ENCODE measurements around the gene CTF1. TPM values are rescaled to one million over a fixed set of nuclear protein-coding genes. Genes with fewer than 3 reads are reported as not detected.

CTF1 gene
- total RNA-seq, result 0.56 and 0.62 TPM in 2 replicates

DNA sequence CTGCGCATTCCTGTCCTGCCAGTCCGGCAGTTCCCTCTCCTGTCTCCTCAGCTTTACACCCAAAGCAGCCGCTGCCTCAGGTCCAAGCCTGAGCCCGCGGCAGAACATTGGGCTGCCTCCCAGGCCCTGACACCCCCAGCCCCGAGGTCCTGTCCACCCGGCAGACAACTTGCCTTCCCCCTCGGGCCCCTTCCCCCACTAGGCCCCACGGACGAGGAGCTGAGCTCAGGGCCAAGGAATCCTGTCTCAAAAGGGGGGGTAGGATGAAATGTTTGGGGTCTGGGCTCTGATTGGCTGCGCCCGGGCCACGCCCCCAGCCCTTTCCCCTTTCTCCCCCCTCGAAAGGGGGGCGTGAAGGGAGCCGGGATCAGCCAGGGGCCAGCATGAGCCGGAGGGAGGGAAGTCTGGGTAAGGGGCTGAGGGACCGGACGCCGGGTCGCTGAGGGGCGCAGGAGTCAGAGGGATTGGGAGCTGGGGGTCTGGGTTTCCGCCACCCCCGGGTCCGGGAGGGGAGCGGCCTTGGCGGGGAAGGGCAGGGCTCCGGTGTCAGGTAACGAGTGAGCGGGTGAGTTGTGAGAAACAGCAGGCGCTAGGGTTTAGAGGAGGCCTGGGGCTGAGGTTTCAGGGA, at the start of gene CTF1:
Gene CTF1, plus strand, starts transcription at position 354 of the 628 bp plus-strand sequence. Its CDS starts 30 bp downstream, at position 384.
- intact Hi-C loops (cut with micrococcal nuclease), result loop anchor here (2.0 kb wide), 1 partner anchor 178 kb away; the partner anchor contains the start of genes ZNF646 and ZNF668
- ATAC-seq (ENCODE audit: low read depth) (no peak), DNase-seq (peak; percentile 38)
- CTCF ChIA-PET, result interaction anchor here (2.2 kb wide), 1 partner anchor 52 kb away, joined by 11 read pairs; no protein-coding TSS in a partner anchor
- Mint-ChIP-seq H3K4me3 (peak within 1 kb of the TSS; percentile 84), H3K27ac (peak within 1 kb of the TSS; percentile 88), H3K36me3 (ENCODE audit: low read depth) (peaks cover 3% of the 10 kb centered on the region), H3K27me3 (no peaks in the 10 kb centered on the region), H3K4me1 (peaks cover 50% of the 10 kb centered on the region), H3K9me3 (no peaks in the 10 kb centered on the region)
- no peak for TF ChIP-seq CTCF (IDR thresholded peaks at IDR 0.05)
- POLR2A ChIA-PET, result interaction anchor here (0.6 to 4.5 kb wide), 8 partner anchors 12 to 1169 kb away, joined by 3 to 43 read pairs (median 4); partner anchors contain the start of gene VKORC1

GRCh38 chr16:30846649-30847402, 49.6 kb upstream of the CTF1 start:
- no peak overlapping the region for H3K4me3 Mint-ChIP-seq
- intact Hi-C loops (cut with micrococcal nuclease), result loop anchor here (10.0 kb wide), 1 partner anchor 1018 kb away; no protein-coding TSS in a partner anchor
- no peaks in the 10 kb centered on the region for H3K9me3 Mint-ChIP-seq
- no peak overlapping the region for H3K27ac Mint-ChIP-seq
- no peaks in the 10 kb centered on the region for H3K27me3 Mint-ChIP-seq
- ChIA-PET POLR2A (interaction anchor here (0.9 to 3.2 kb wide), 5 partner anchors 28 to 76 kb away, joined by 3 to 48 read pairs (median 3); no protein-coding TSS in a partner anchor), CTCF (interaction anchor here (3.5 to 5.6 kb wide), 4 partner anchors 32 to 95 kb away, joined by 17 to 96 read pairs (median 40); no protein-coding TSS in a partner anchor)
- H3K36me3 Mint-ChIP-seq (ENCODE audit: low read depth), result no peaks in the 10 kb centered on the region
- TF ChIP-seq CTCF (IDR thresholded peaks at IDR 0.05), result no peak
- no peak for ATAC-seq (ENCODE audit: low read depth)
- H3K4me1 Mint-ChIP-seq, result peaks cover 11% of the 10 kb centered on the region
- no peak for DNase-seq

DNA sequence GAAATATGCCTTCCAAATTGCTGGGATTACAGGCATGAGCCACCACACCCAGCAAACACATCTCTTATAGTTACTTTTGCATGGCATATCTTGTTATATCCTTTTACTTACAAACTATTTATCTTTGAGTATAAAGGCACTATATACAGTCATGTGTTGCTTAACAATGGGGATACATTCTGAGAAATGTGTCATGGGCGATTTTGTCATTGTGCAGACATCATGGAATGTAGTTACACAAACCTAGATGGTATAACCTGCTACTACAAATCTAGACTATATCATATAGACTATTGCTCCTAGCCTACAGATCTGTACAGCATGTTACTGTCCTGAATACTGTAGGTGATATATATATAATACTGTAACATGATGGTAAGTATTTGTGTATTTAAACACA, 46.2 kb upstream of the CTF1 start:
- DNase-seq (no peak), ATAC-seq (ENCODE audit: low read depth) (no peak)
- Mint-ChIP-seq H3K27ac (no peak overlapping the region), H3K4me3 (no peak overlapping the region), H3K27me3 (no peaks in the 10 kb centered on the region), H3K4me1 (peaks cover under 1% of the 10 kb centered on the region), H3K9me3 (no peaks in the 10 kb centered on the region), H3K36me3 (ENCODE audit: low read depth) (peaks cover 3% of the 10 kb centered on the region)
- TF ChIP-seq CTCF (IDR thresholded peaks at IDR 0.05), result no peak
- intact Hi-C loops (cut with micrococcal nuclease), result no loop called here
- POLR2A ChIA-PET, result no interaction called here
- CTCF ChIA-PET, result no interaction called here

GRCh38 chr16:30853758-30854157, 42.7 kb upstream of the CTF1 start:
- H3K27me3 Mint-ChIP-seq, result no peaks in the 10 kb centered on the region
- H3K9me3 Mint-ChIP-seq, result no peaks in the 10 kb centered on the region
- no peak overlapping the region for H3K4me3 Mint-ChIP-seq
- intact Hi-C loops (cut with micrococcal nuclease), result no loop called here
- no peaks in the 10 kb centered on the region for H3K4me1 Mint-ChIP-seq
- ChIA-PET POLR2A (no interaction called here), CTCF (no interaction called here)
- DNase-seq (no peak), ATAC-seq (ENCODE audit: low read depth) (no peak)
- no peak for TF ChIP-seq CTCF (IDR thresholded peaks at IDR 0.05)
- peaks cover 3% of the 10 kb centered on the region for H3K36me3 Mint-ChIP-seq (ENCODE audit: low read depth)
- H3K27ac Mint-ChIP-seq, result no peak overlapping the region

DNA sequence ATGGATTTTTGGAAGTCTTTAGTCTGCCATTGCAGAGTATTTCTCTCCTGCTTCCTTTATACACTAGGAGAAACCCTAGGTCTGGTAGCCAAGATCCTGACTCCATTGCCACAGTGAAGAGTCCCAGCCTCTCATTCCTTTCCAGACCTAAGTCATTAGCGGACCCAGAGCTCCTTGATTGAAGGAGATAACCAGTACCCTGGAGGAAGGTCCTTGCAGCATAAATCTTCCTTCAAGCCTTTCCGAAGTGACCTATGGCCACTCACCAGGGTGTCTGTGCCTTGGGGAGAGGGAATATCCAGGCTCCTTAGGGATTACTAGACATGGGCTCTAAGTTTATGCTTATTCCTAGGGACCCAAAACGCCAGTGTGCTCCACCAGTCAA, 38.3 kb upstream of the CTF1 start:
- Mint-ChIP-seq H3K9me3 (no peaks in the 10 kb centered on the region), H3K27ac (no peak overlapping the region), H3K4me1 (no peaks in the 10 kb centered on the region), H3K36me3 (ENCODE audit: low read depth) (peaks cover 3% of the 10 kb centered on the region), H3K27me3 (no peaks in the 10 kb centered on the region), H3K4me3 (no peak overlapping the region)
- TF ChIP-seq CTCF (IDR thresholded peaks at IDR 0.05), result no peak
- DNase-seq (no peak), ATAC-seq (ENCODE audit: low read depth) (no peak)
- CTCF ChIA-PET, result no interaction called here
- intact Hi-C loops (cut with micrococcal nuclease), result no loop called here
- POLR2A ChIA-PET, result interaction anchor here (0.6 kb wide), 3 partner anchors 14 to 792 kb away, joined by 3 to 12 read pairs (median 9); partner anchors contain the start of gene ALDOA

Measured in activated B cell treated with CpG ODN at 0.5 μM for 24 hours (primary cell).